ENCODE results near the gene ITPR2.
A peak's percentile ranks its signal among the peaks of the same experiment; 100 is the strongest.
"Not testable (repeated sequence)": the region's sequence is repeated elsewhere in the genome, so short reads cannot be mapped to it uniquely, and the experiment has no call there.

ITPR2 gene

DNA sequence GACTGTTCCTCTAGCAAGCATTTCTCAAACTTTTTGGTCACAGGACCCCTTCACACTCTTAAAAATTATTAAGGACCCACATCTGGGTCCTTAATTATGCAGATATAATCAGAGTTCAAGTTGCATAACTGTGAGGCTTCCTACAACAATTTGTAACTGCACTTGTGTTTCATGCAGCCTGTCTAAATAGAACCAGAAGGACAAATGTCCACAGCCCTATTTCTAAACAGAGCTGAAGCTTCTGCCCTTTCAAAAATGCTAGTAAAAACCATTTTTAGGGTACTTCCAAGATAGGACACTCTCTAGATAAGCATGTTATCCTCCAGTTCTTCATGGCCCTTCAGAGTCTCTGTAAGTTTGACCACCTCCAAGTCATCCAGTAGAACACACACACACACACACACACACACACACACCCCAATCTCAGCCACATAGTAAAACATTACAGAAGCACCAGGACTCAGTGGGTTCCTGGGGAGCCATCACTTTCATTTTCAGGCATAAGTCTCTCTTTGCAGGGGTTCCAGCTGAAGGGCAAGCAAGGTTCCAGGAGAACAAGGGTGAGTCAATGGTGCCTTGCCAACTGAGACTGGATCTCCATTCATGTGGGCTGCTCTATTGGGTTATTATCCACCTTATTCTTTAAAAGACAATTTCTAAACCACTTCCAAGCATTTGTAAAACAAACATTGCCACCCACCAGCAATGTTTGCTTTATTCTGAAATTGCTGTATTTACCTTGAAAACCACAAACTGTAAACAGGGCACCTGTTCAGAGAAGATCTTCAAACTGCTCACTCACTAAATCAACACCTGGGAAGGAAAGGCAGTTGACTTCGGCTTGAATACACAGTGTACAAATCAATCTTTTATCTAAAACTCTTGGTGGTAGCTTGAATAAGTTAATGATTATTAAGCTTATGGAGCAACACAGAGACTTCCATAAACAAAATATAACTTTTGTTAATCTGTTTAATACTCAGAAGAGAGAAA is 64.1 kb downstream of the ITPR2 start:
- DNase-seq (ENCODE audit: insufficient read length, low spot score) (no peak), FAIRE-seq (peak; percentile 89)
- TF ChIP-seq POLR2AphosphoS5 (IDR thresholded peaks at IDR 0.05; ENCODE audit: low read depth, low read length): no peak
- no peak for TF ChIP-seq POU2F2 (IDR thresholded peaks at IDR 0.05; ENCODE audit: low read depth, low read length)
- TF ChIP-seq PAX5 (IDR thresholded peaks at IDR 0.05; ENCODE audit: insufficient read depth, low read length, severe bottlenecking): no peak
- no peak for TF ChIP-seq TAF1 (IDR thresholded peaks at IDR 0.05; ENCODE audit: low read depth, low read length)
- no peak for TF ChIP-seq POLR2A (IDR thresholded peaks at IDR 0.05; ENCODE audit: low read depth, low read length)

DNA sequence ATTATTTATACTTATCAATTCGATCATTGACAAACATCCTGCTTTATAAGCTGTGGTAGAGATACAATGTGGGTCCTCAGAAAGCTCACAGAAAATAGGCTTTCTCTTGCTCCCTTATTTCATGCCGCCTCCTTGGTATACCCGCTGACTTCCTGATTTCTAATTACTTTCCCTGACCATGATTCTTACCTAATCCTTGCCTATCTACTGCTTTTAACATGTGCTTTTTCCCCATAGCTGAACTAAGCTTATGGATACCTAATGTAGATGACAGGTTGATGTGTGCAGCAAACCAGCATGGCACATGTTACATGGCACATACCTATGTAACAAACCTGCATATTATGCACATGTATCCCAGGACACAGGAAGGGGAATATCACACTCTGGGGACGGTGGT is 65.1 kb downstream of the ITPR2 start:
- peak; percentile 86 for FAIRE-seq
- no peak for DNase-seq (ENCODE audit: insufficient read length, low spot score)
- no peak for TF ChIP-seq SPI1 (IDR thresholded peaks at IDR 0.05; ENCODE audit: low read depth, low read length)
- TF ChIP-seq POU2F2 (IDR thresholded peaks at IDR 0.05; ENCODE audit: low read depth, low read length): no peak
- TF ChIP-seq POLR2A (IDR thresholded peaks at IDR 0.05; ENCODE audit: low read depth, low read length): no peak
- TF ChIP-seq TAF1 (IDR thresholded peaks at IDR 0.05; ENCODE audit: low read depth, low read length): no peak
- no peak for TF ChIP-seq POLR2AphosphoS5 (IDR thresholded peaks at IDR 0.05; ENCODE audit: low read depth, low read length)
- TF ChIP-seq PAX5 (IDR thresholded peaks at IDR 0.05; ENCODE audit: insufficient read depth, low read length, severe bottlenecking): no peak

DNA sequence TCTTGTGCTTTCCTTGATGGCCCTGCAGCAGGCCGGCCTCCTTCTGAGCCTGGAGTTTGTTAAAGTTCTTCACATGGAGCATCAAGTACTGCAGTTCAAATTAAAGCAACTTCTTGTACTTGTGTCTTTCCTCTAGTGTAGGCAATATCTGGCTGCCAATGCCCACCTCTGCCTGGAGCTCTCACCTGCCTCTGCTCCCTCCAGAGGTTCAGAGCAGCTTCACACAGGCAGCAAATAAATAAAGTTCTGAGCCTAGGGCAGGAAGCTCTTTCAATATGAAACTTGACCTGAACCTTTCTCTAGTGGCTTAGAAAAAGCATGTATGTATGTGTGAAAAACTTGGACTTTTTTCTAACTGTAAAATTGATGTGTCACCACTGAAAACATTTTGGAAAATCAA is 65.9 kb downstream of the ITPR2 start:
- no peak for TF ChIP-seq SPI1 (IDR thresholded peaks at IDR 0.05; ENCODE audit: low read depth, low read length)
- TF ChIP-seq PAX5 (IDR thresholded peaks at IDR 0.05; ENCODE audit: insufficient read depth, low read length, severe bottlenecking): no peak
- TF ChIP-seq POLR2AphosphoS5 (IDR thresholded peaks at IDR 0.05; ENCODE audit: low read depth, low read length): no peak
- TF ChIP-seq TAF1 (IDR thresholded peaks at IDR 0.05; ENCODE audit: low read depth, low read length): no peak
- TF ChIP-seq POU2F2 (IDR thresholded peaks at IDR 0.05; ENCODE audit: low read depth, low read length): no peak
- TF ChIP-seq POLR2A (IDR thresholded peaks at IDR 0.05; ENCODE audit: low read depth, low read length): no peak
- DNase-seq (ENCODE audit: insufficient read length, low spot score): no peak
- peak; percentile 88 for FAIRE-seq

DNA sequence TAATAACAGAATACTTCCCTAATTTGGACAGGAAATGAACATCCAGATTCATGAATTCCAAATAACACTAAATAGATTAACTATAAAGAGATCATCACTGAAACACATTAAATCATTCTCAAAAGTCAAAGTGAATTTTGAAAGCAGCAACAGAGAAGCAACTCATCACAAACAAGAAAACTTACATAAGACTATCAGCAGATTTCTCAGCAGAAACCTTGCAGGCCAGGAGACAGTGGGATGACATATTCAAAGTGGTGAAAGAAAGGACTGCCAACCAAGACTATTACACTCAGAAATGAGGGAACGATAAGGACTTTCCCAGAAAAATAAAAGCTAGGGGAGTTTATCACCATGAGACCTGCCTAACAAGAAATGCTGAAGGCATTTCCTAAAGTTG is 70.8 kb downstream of the ITPR2 start:
- TF ChIP-seq SPI1 (IDR thresholded peaks at IDR 0.05; ENCODE audit: low read depth, low read length) (no peak), POLR2AphosphoS5 (IDR thresholded peaks at IDR 0.05; ENCODE audit: low read depth, low read length) (no peak), TAF1 (IDR thresholded peaks at IDR 0.05; ENCODE audit: low read depth, low read length) (no peak), POLR2A (IDR thresholded peaks at IDR 0.05; ENCODE audit: low read depth, low read length) (no peak), PAX5 (IDR thresholded peaks at IDR 0.05; ENCODE audit: insufficient read depth, low read length, severe bottlenecking) (no peak), POU2F2 (IDR thresholded peaks at IDR 0.05; ENCODE audit: low read depth, low read length) (no peak)
- FAIRE-seq (no peak), DNase-seq (ENCODE audit: insufficient read length, low spot score) (no peak)

DNA sequence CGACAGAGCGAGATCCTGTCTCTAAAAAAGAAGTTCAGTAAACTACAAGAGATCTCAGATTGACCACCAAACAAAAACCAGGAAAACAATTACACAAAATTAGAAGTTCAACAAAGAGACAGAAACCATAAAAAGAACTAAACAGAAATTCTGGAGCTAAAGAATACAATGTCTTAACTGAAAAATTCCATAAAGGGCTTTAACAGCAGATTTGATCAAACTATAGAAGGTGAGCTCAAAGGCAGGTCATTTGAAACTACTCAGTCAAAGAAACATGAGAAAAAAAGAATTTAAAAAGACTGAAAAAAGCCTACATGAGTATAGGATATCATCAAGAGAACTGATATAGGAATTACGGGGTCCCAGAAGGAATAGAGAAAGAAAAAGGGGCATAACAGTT is 71.2 kb downstream of the ITPR2 start:
- TF ChIP-seq PAX5 (IDR thresholded peaks at IDR 0.05; ENCODE audit: insufficient read depth, low read length, severe bottlenecking) (no peak), POLR2AphosphoS5 (IDR thresholded peaks at IDR 0.05; ENCODE audit: low read depth, low read length) (no peak), POU2F2 (IDR thresholded peaks at IDR 0.05; ENCODE audit: low read depth, low read length) (no peak), TAF1 (IDR thresholded peaks at IDR 0.05; ENCODE audit: low read depth, low read length) (no peak), SPI1 (IDR thresholded peaks at IDR 0.05; ENCODE audit: low read depth, low read length) (no peak), POLR2A (IDR thresholded peaks at IDR 0.05; ENCODE audit: low read depth, low read length) (no peak)
- DNase-seq (ENCODE audit: insufficient read length, low spot score) (no peak), FAIRE-seq (no peak)

DNA sequence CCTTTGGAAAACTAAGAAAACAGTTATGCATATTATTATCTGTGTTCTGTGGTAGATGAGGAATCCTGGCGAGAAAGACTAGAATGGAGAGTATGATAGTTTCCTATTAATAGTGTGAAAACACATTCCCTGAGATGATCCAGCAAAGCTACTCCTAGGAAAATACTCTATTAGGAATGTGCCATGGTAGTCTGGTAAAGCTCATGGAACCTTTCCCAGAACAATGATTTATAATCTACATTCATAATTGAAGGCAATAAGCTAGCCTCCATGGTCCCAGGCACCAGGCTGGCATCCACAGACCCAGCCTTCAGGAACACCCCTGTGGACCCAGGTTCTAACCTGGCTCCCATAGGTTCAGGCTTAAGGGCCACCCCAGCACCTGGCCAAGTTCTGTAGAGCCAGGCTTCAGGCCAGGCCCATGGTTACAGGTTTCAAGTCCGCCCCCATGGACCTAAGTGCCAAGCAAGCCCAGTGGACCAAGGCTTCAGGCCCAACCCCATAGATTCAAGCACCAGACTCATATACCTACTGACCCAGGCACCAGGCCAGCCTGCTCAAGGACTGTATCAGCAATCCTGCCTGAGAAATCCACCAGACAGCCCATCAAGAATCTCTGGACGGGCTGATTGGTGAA is 72.2 kb downstream of the ITPR2 start:
- no peak for TF ChIP-seq PAX5 (IDR thresholded peaks at IDR 0.05; ENCODE audit: insufficient read depth, low read length, severe bottlenecking)
- TF ChIP-seq POLR2AphosphoS5 (IDR thresholded peaks at IDR 0.05; ENCODE audit: low read depth, low read length): no peak
- no peak for TF ChIP-seq SPI1 (IDR thresholded peaks at IDR 0.05; ENCODE audit: low read depth, low read length)
- TF ChIP-seq POU2F2 (IDR thresholded peaks at IDR 0.05; ENCODE audit: low read depth, low read length): no peak
- TF ChIP-seq TAF1 (IDR thresholded peaks at IDR 0.05; ENCODE audit: low read depth, low read length): no peak
- no peak for TF ChIP-seq POLR2A (IDR thresholded peaks at IDR 0.05; ENCODE audit: low read depth, low read length)
- no peak for DNase-seq (ENCODE audit: insufficient read length, low spot score)
- FAIRE-seq: no peak

DNA sequence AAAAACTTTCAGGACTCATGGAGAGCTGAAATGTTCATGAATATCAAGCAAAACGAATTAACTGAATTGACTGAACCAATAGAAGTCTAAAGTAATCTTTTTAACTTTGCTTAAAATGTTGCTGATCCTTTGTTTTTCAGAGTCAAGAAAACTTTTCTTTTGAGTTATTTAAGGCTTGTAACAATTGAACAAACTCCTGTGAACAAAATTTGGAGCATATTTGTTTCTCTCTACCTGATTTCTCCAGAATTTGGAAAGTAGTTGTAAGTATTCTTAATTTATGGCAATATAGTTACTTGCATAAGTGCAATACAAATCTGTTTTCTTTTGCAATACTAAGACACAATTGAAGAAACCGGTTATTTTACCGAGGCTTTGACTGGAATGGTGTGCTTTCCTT is 77.6 kb downstream of the ITPR2 start:
- DNase-seq (ENCODE audit: insufficient read length, low spot score); FAIRE-seq: not testable (repeated sequence)

DNA sequence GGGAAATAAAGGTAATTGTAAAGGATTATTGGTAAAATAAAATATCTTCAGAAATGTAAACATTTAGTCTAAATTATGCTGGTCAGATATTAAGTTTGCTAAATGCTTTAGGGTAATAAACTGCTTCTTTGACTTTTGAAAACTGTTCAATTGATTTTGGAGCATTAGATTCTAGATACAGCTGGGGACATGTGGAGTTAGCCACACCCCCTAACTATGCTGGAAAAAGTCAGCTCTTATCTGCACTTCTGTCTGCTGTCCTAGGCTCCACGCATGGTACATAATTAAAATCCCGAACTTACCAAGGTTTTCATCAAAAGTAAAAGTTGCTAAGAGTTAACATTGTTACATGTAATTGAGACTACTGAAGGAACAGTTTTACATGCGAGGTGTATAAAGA is 78.8 kb downstream of the ITPR2 start:
- no peak for TF ChIP-seq PAX5 (IDR thresholded peaks at IDR 0.05; ENCODE audit: insufficient read depth, low read length, severe bottlenecking)
- TF ChIP-seq POLR2AphosphoS5 (IDR thresholded peaks at IDR 0.05; ENCODE audit: low read depth, low read length): no peak
- no peak for TF ChIP-seq TAF1 (IDR thresholded peaks at IDR 0.05; ENCODE audit: low read depth, low read length)
- no peak for TF ChIP-seq SPI1 (IDR thresholded peaks at IDR 0.05; ENCODE audit: low read depth, low read length)
- no peak for TF ChIP-seq POU2F2 (IDR thresholded peaks at IDR 0.05; ENCODE audit: low read depth, low read length)
- TF ChIP-seq POLR2A (IDR thresholded peaks at IDR 0.05; ENCODE audit: low read depth, low read length): no peak
- FAIRE-seq: no peak
- no peak for DNase-seq (ENCODE audit: insufficient read length, low spot score)

DNA sequence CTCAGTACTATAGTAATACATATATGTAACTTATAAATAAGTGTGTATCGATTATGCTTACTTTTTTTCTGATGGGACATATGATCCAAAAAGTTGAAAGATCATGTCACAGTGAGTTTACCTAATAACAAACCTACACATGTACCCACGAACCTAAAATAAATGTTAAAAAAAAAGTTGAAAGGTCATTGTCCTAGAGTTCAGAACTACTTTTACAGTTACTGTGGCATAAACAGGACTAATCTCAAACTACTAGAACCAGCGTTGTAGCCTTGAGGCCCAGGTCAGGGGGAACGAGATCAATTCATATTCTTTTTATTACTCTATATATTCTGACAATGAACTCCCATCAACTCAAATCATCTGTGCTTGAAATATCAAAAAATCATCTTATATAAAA is 81.8 kb downstream of the ITPR2 start:
- DNase-seq (ENCODE audit: insufficient read length, low spot score): no peak
- FAIRE-seq: no peak
- TF ChIP-seq POU2F2 (IDR thresholded peaks at IDR 0.05; ENCODE audit: low read depth, low read length) (no peak), POLR2A (IDR thresholded peaks at IDR 0.05; ENCODE audit: low read depth, low read length) (no peak), PAX5 (IDR thresholded peaks at IDR 0.05; ENCODE audit: insufficient read depth, low read length, severe bottlenecking) (no peak), POLR2AphosphoS5 (IDR thresholded peaks at IDR 0.05; ENCODE audit: low read depth, low read length) (no peak), SPI1 (IDR thresholded peaks at IDR 0.05; ENCODE audit: low read depth, low read length) (no peak), TAF1 (IDR thresholded peaks at IDR 0.05; ENCODE audit: low read depth, low read length) (no peak)

Measured in GM12891 (cell line).